MCF 10A (cell line): Measurements from ENCODE around the gene LRPPRC. TPM values are rescaled to one million over a fixed set of nuclear protein-coding genes. Genes with fewer than 3 reads are reported as not detected.
"Not testable (repeated sequence)": the region's sequence is repeated elsewhere in the genome, so short reads cannot be mapped to it uniquely, and the experiment has no call there.

Source experiments
- BruUV-seq: library from RNA; stranded (reverse); fragments of 400-500 nt; replicated peaks from 2 replicates; lab custom pipeline; 2021; lab: Mats Ljungman, UMichigan
- CTCF ChIA-PET: fragments of 300-600 bp; sonication (Branson Sonifier 250); formaldehyde crosslinking; extraction: SDS; loops from one replicate; lab custom pipeline; 2021; ENCODE audit warnings: antibody characterized with exemption, inconsistent platforms; lab: Yijun Ruan, JAX
- POLR2A ChIA-PET: fragments of 300-600, 350-650 bp; sonication (Branson Sonifier 250); formaldehyde crosslinking; extraction: SDS; loops from one replicate; lab custom pipeline; 2020; ENCODE audit warnings: antibody characterized with exemption, inconsistent platforms; lab: Yijun Ruan, JAX
- DNase-seq: peaks from one replicate; pipeline ENCODE4 v3.0.0-alpha.2; 2018; ENCODE audit not compliant: unreplicated experiment
- H3K27ac Mint-ChIP-seq: one replicate; pipeline ENCODE4 v1.8.0; 2022; ENCODE audit warnings: mild to moderate bottlenecking, low read depth, mixed read lengths; ENCODE audit not compliant: unreplicated experiment
- H3K27me3 Mint-ChIP-seq: one replicate; pipeline ENCODE4 v1.8.0; 2022; ENCODE audit warnings: mixed read lengths; ENCODE audit not compliant: insufficient read depth, unreplicated experiment
- H3K36me3 Mint-ChIP-seq: one replicate; pipeline ENCODE4 v1.8.0; 2022; ENCODE audit warnings: mild to moderate bottlenecking, moderate library complexity, mixed read lengths; ENCODE audit not compliant: insufficient read depth, unreplicated experiment
- H3K4me1 Mint-ChIP-seq: one replicate; pipeline ENCODE4 v1.8.0; 2022; ENCODE audit warnings: mixed read lengths; ENCODE audit not compliant: insufficient read depth, unreplicated experiment
- H3K4me3 Mint-ChIP-seq: one replicate; pipeline ENCODE4 v1.8.0; 2022; ENCODE audit warnings: mild to moderate bottlenecking, moderate library complexity, mixed read lengths; ENCODE audit not compliant: unreplicated experiment
- H3K9me3 Mint-ChIP-seq: one replicate; pipeline ENCODE4 v1.8.0; 2022; ENCODE audit warnings: mixed read lengths; ENCODE audit not compliant: unreplicated experiment
- CTCF ChIP-seq: fragments of 200-600 bp; IDR thresholded peaks from one replicate; pipeline ENCODE4 v1.8.0; 2022; ENCODE audit warnings: antibody characterized with exemption, mild to moderate bottlenecking; ENCODE audit not compliant: unreplicated experiment
- intact Hi-C: fragments of 100-400 bp; cut with micrococcal nuclease; formaldehyde crosslinking; loops from 2 replicates; pipeline ENCODE4 v1.14.1; 2022
- total RNA-seq: library from RNA; stranded (reverse); gene quantifications from 2 replicates; pipeline ENCODE4 v1.2.3, GENCODE V29; 2022

Gene LRPPRC
- total RNA-seq, 1 experiment from 2014 or later: 160 TPM

GRCh38 chr2:44040365-44040764, 44.6 kb upstream of the LRPPRC start:
- no TSS peak for BruUV-seq
- ChIA-PET CTCF (interaction anchor here (0.5 to 1.6 kb wide), 4 partner anchors 12 to 915 kb away, joined by 3 to 7 read pairs (median 4); no protein-coding TSS in a partner anchor), POLR2A (no interaction called here)
- no peaks in the 10 kb centered on the region for H3K27me3 Mint-ChIP-seq
- H3K4me1 Mint-ChIP-seq: no peaks in the 10 kb centered on the region
- intact Hi-C loops: loop anchor here (5.0 kb wide), 2 partner anchors 302 to 677 kb away; no protein-coding TSS in a partner anchor
- TF ChIP-seq CTCF: no peak
- no peak overlapping the region for H3K4me3 Mint-ChIP-seq
- DNase-seq: no peak
- no peak overlapping the region for H3K27ac Mint-ChIP-seq
- H3K9me3 Mint-ChIP-seq: no peaks in the 10 kb centered on the region
- no peaks in the 10 kb centered on the region for H3K36me3 Mint-ChIP-seq

- intact Hi-C loops: no loop called here
- POLR2A ChIA-PET: interaction anchor here (0.7 kb wide), 1 partner anchor 253 kb away, joined by 3 read pairs; no protein-coding TSS in a partner anchor
- Mint-ChIP-seq H3K36me3 (no peaks in the 10 kb centered on the region), H3K27ac (no peak overlapping the region), H3K9me3 (no peaks in the 10 kb centered on the region), H3K27me3 (peaks cover 11% of the 10 kb centered on the region), H3K4me3 (no peak overlapping the region), H3K4me1 (no peaks in the 10 kb centered on the region)
- CTCF ChIA-PET: interaction anchor here (0.6 to 1.2 kb wide), 3 partner anchors 441 to 1480 kb away, joined by 3 read pairs; no protein-coding TSS in a partner anchor
- no peak for DNase-seq
- TF ChIP-seq CTCF: no peak
- BruUV-seq: no TSS peak
These were observed 42.5 kb upstream of the LRPPRC start for GRCh38 chr2:44038277-44038676.

GRCh38 chr2:44037221-44037620, 41.4 kb upstream of the LRPPRC start:
- Mint-ChIP-seq H3K9me3 (no peaks in the 10 kb centered on the region), H3K4me1 (no peaks in the 10 kb centered on the region), H3K27me3 (peaks cover 22% of the 10 kb centered on the region), H3K27ac (no peak overlapping the region), H3K4me3 (no peak overlapping the region), H3K36me3 (no peaks in the 10 kb centered on the region)
- TF ChIP-seq CTCF: no peak
- POLR2A ChIA-PET: no interaction called here
- CTCF ChIA-PET: interaction anchor here (0.6 to 1.2 kb wide), 2 partner anchors 442 to 879 kb away, joined by 3 to 4 read pairs; no protein-coding TSS in a partner anchor
- no TSS peak for BruUV-seq
- intact Hi-C loops: no loop called here
- DNase-seq: no peak

- Mint-ChIP-seq H3K4me1 (no peaks in the 10 kb centered on the region), H3K9me3 (no peaks in the 10 kb centered on the region), H3K27me3 (peaks cover 50% of the 10 kb centered on the region), H3K27ac (no peak overlapping the region), H3K36me3 (no peaks in the 10 kb centered on the region), H3K4me3 (no peak overlapping the region)
- intact Hi-C loops: no loop called here
- no peak for DNase-seq
- BruUV-seq: no TSS peak
- CTCF ChIA-PET: no interaction called here
- no peak for TF ChIP-seq CTCF
- POLR2A ChIA-PET: no interaction called here
These were observed 38.2 kb upstream of the LRPPRC start for GRCh38 chr2:44033947-44034346.

- H3K9me3 Mint-ChIP-seq, H3K36me3 Mint-ChIP-seq, H3K4me1 Mint-ChIP-seq, H3K4me3 Mint-ChIP-seq, H3K27ac Mint-ChIP-seq, BruUV-seq, DNase-seq, intact Hi-C loops: not testable (repeated sequence)
- H3K27me3 Mint-ChIP-seq: peaks cover 52% of the 10 kb centered on the region
- ChIA-PET CTCF (interaction anchor here (0.7 to 2.4 kb wide), 2 partner anchors 17 to 105 kb away, joined by 3 to 14 read pairs; no protein-coding TSS in a partner anchor), POLR2A (interaction anchor here (0.6 kb wide), 1 partner anchor 95 kb away, joined by 3 read pairs; no protein-coding TSS in a partner anchor)
These were observed 31.3 kb upstream of the LRPPRC start for GRCh38 chr2:44027076-44027475.
